ENCODE data around the gene ANTXRL. TPM values are rescaled to one million over a fixed set of nuclear protein-coding genes. Genes with fewer than 3 reads are reported as not detected.
A peak's percentile ranks its signal among the peaks of the same experiment; 100 is the strongest.
"Not testable (repeated sequence)": the region's sequence is repeated elsewhere in the genome, so short reads cannot be mapped to it uniquely, and the experiment has no call there.

The ANTXRL gene
- polyA plus RNA-seq, 1 donor: not detected

DNA sequence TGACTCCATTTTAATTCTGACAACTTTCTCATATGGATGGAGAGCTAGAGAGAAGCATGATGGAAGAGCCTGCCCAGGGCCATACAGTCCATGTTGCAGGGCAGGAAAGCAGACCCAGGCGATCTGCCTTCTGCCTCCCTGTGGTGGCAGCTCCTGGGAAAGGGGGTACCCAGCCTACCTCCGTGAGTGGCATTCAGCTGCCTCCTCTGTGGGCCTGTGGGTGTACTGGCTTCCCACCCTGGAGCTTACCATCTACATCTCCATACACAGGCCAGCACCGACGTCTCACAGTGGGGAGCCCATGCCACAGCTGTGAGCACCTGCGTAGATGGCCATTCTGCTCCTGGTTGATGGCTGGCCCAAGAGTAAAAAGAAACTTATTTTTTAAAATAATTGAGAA is 17.9 kb downstream of the ANTXRL start:
- not testable (repeated sequence) for H3K9me3 ChIP-seq (ENCODE audit: control insufficient read depth, low read depth, low read length); H3K4me3 ChIP-seq (ENCODE audit: low read length); H3K27me3 ChIP-seq (ENCODE audit: control insufficient read depth, insufficient read depth, low read length); H3K36me3 ChIP-seq (ENCODE audit: control insufficient read depth, insufficient read depth, low read length); DNase-seq; H3K27ac ChIP-seq (ENCODE audit: low read length); H3K4me1 ChIP-seq (ENCODE audit: control insufficient read depth, insufficient read depth, low read length)
- WGBS (ENCODE audit: insufficient coverage, low lambda C conversion rate): 90% methylated on average over 2 of the region's 5 CpGs

DNA sequence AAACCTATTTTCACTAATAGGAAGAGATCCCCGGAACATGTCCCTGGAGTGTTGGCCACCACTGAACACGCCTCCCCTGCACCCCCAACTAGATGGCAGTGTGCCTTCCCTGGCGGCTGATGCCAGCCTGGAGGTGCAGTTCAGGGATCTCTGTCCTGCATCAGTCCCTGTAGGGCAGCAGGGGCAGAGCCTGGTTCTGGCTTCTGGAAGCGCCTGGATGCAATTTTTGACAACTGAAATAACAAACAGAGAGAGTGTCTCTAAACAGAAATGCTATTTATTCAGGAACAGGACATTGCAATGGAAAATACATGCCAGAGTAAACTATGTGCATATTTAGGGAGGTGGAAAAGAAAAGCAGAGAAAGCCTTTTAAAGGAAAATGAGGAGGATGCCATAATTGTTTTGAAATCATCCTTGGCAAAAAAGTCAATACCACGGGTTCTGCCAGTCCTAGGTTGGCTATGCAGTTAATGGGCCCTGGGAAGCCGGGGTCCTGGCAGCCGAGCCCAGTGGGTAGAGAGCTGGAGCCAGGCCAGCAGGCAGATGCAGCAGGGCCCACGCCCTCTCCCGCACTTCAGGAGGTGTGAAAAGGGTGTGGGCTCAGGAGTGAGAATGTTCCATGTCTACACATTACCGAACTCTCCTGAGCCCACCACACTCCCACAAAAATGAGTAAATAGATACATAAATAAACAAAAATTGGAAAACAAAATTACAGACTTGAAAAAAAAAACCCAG is 18.5 kb downstream of the ANTXRL start:
- H3K27ac ChIP-seq (ENCODE audit: low read length): no peak overlapping the region
- H3K4me1 ChIP-seq (ENCODE audit: control insufficient read depth, insufficient read depth, low read length): no peaks in the 10 kb centered on the region
- no peaks in the 10 kb centered on the region for H3K9me3 ChIP-seq (ENCODE audit: control insufficient read depth, low read depth, low read length)
- no peak for DNase-seq
- no CpG with 5 or more reads among the region's 10 CpGs for WGBS (ENCODE audit: insufficient coverage, low lambda C conversion rate)
- no peaks in the 10 kb centered on the region for H3K27me3 ChIP-seq (ENCODE audit: control insufficient read depth, insufficient read depth, low read length)
- H3K4me3 ChIP-seq (ENCODE audit: low read length): no peak overlapping the region
- no peaks in the 10 kb centered on the region for H3K36me3 ChIP-seq (ENCODE audit: control insufficient read depth, insufficient read depth, low read length)

DNA sequence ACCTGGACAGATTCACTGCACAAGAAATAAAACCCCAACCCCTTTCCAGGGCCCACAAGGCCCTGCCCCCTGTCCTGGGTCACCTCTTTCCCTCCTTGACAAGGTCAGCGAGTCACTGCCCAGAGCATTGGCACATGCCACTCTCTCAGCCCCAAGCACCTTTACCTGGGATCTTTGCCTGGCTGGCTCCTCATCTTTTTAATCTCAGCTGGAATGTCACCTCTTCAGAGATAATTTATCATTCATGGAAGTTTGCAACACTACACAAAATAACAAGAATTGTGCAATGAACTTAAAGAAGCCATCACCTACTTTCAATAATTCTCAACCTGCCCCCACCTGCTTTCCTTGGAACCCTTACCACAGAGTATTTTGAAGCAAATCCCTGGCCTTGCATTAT is 19.2 kb downstream of the ANTXRL start:
- Histone ChIP-seq H3K27me3 (ENCODE audit: control insufficient read depth, insufficient read depth, low read length) (no peaks in the 10 kb centered on the region), H3K27ac (ENCODE audit: low read length) (no peak overlapping the region), H3K4me1 (ENCODE audit: control insufficient read depth, insufficient read depth, low read length) (no peaks in the 10 kb centered on the region), H3K9me3 (ENCODE audit: control insufficient read depth, low read depth, low read length) (no peaks in the 10 kb centered on the region), H3K36me3 (ENCODE audit: control insufficient read depth, insufficient read depth, low read length) (no peaks in the 10 kb centered on the region), H3K4me3 (ENCODE audit: low read length) (no peak overlapping the region)
- DNase-seq: no peak
- 100% methylated on average over 1 of the region's 1 CpG for WGBS (ENCODE audit: insufficient coverage, low lambda C conversion rate)

DNA sequence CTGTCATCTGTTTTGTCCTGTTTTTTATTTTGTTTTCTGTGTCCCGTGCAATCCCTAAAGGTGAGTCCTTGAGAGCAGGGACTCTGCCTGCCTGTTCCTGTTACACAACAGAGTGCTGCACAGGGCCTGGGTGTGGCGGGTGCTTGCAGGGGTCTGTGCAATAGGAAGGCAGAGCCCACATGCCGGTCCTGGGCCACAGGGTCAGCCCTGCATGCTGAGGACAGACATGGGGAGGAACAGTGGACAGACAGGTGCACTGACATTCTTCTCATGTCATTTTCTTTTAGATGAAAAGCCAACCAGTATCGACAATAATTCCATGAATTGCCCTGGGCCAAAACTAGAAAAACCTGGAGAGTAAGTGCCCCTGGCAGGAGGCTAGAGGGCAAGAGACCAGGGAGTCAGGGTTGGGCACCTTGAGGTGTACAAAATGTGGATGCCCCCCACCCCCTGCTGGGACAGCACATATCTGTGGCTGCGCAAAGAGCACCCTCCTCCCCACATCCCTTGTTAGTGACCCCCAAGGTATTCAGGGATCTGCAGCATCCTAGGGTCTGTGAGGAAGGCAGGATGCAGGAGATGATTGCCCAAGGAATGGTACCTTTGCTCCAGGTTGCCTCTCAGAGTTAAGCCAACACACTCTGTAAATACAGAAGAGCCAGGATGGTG is 19.9 kb downstream of the ANTXRL start:
- H3K27me3 ChIP-seq (ENCODE audit: control insufficient read depth, insufficient read depth, low read length): no peaks in the 10 kb centered on the region
- H3K36me3 ChIP-seq (ENCODE audit: control insufficient read depth, insufficient read depth, low read length): no peaks in the 10 kb centered on the region
- no peak overlapping the region for H3K4me3 ChIP-seq (ENCODE audit: low read length)
- WGBS (ENCODE audit: insufficient coverage, low lambda C conversion rate): 100% methylated on average over 1 of the region's 5 CpGs
- no peak for DNase-seq
- no peaks in the 10 kb centered on the region for H3K4me1 ChIP-seq (ENCODE audit: control insufficient read depth, insufficient read depth, low read length)
- no peak overlapping the region for H3K27ac ChIP-seq (ENCODE audit: low read length)
- H3K9me3 ChIP-seq (ENCODE audit: control insufficient read depth, low read depth, low read length): no peaks in the 10 kb centered on the region

DNA sequence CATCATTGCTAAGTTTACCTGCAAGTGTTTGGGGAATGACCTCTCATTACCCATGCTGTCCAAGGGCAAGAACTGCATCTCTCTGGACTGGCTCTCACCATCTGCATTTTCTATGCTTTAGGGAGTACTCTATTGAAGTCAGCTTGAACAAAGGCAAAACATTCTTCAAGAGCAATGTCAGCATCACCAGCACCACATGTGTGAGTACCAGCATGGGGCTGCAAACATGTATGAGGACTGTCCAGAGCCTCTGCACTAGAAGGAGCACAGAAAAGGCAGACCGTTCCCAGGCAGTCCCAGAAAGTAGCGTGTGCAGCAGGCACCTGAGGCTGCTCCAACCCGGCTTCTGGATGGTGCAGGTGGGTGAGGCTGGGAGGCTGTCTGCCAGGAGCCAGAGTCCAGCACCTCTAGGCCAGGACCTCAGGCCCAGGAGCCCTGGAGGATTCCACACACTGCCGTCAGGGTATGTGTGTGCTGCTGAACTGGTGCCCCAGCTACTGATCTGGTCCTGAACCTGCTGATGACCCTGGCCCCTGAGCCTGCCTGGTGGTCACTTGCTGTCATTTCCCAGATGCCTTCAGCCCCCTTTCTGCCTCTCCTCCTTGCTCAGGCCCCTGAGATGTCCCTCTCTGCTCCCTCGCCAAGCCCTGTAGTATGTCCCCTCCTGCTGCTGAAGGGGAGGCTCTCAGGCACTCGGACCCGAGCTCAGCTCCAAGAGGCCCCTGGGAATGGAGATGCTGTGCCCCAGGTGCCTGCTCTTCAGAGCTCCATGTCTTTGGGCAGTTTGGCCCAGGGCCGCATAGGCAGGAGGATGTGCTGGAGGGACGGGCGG is 20.7 kb downstream of the ANTXRL start:
- Histone ChIP-seq H3K9me3 (ENCODE audit: control insufficient read depth, low read depth, low read length) (no peaks in the 10 kb centered on the region), H3K27ac (ENCODE audit: low read length) (no peak overlapping the region), H3K4me3 (ENCODE audit: low read length) (no peak overlapping the region), H3K36me3 (ENCODE audit: control insufficient read depth, insufficient read depth, low read length) (no peaks in the 10 kb centered on the region), H3K4me1 (ENCODE audit: control insufficient read depth, insufficient read depth, low read length) (no peaks in the 10 kb centered on the region), H3K27me3 (ENCODE audit: control insufficient read depth, insufficient read depth, low read length) (no peaks in the 10 kb centered on the region)
- WGBS (ENCODE audit: insufficient coverage, low lambda C conversion rate): no CpG with 5 or more reads among the region's 10 CpGs
- DNase-seq: no peak

DNA sequence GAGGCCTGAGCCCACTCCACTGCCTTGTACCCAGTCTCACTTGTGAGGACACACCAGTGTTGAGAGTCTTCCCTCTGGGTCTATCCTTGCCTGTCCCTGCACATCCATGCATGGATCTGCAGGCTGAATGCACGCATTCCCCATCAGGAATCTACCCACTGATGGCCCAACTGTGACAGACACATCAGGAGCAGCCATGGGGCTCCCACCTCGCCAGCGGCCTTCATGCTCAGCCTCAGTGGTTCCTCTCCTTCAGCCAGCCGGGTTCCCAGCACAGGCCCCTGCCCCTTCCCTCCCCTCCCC is 21.3 kb downstream of the ANTXRL start:
- DNase-seq: no peak
- WGBS (ENCODE audit: insufficient coverage, low lambda C conversion rate): no CpG with 5 or more reads among the region's 4 CpGs

DNA sequence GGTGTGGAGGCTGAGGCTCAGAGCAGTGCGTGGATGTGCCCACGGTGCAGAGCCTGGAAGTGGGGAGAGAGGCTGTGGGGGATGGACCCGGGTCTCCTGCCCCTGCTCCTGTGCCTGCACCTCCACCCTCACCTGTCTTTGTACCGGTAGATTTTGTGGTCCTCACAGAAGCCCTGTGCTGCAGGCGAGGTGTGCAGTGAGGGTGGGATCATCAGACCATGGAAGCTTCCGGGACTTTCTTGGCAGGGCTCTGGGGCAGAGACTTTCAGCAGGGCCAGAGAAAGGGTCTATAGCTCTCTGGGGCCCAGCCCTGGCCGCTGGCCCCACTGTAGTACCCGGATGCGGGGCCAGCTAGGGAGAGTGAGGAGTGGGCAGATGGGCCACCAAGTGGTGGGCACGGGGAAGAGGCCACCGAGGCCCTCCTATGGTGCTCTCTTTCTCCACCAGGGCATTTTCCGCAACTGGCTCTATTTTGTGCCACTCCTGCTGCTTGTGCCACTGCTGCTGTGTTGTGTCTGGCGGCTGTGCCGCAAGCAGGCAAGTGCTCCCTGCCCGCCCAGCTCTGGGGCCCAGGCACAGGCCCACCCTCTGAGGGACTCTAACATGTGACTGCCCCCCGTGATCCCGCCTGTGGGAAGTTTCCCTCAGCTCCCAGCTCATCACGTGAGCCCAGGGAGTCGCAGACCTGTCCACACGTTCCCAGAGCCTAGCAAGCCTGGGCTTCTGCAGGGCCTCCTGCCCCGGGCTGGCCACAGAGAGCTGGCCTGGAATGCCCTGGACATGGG is 22.1 kb downstream of the ANTXRL start:
- Histone ChIP-seq H3K27me3 (ENCODE audit: control insufficient read depth, insufficient read depth, low read length) (no peaks in the 10 kb centered on the region), H3K4me3 (ENCODE audit: low read length) (no peak overlapping the region), H3K9me3 (ENCODE audit: control insufficient read depth, low read depth, low read length) (no peaks in the 10 kb centered on the region), H3K36me3 (ENCODE audit: control insufficient read depth, insufficient read depth, low read length) (no peaks in the 10 kb centered on the region), H3K27ac (ENCODE audit: low read length) (no peak overlapping the region), H3K4me1 (ENCODE audit: control insufficient read depth, insufficient read depth, low read length) (peaks cover 3% of the 10 kb centered on the region)
- WGBS (ENCODE audit: insufficient coverage, low lambda C conversion rate): no CpG with 5 or more reads among the region's 21 CpGs
- peak in 1 of 2 donors; percentile 17 for DNase-seq

More for the DNA sequence above, 21.3 kb downstream of the ANTXRL start:
- peaks cover 3% of the 10 kb centered on the region for H3K4me1 ChIP-seq (ENCODE audit: control insufficient read depth, insufficient read depth, low read length)
- no peaks in the 10 kb centered on the region for H3K9me3 ChIP-seq (ENCODE audit: control insufficient read depth, low read depth, low read length)
- no peak overlapping the region for H3K27ac ChIP-seq (ENCODE audit: low read length)
- H3K4me3 ChIP-seq (ENCODE audit: low read length): no peak overlapping the region
- H3K36me3 ChIP-seq (ENCODE audit: control insufficient read depth, insufficient read depth, low read length): no peaks in the 10 kb centered on the region
- no peaks in the 10 kb centered on the region for H3K27me3 ChIP-seq (ENCODE audit: control insufficient read depth, insufficient read depth, low read length)

DNA sequence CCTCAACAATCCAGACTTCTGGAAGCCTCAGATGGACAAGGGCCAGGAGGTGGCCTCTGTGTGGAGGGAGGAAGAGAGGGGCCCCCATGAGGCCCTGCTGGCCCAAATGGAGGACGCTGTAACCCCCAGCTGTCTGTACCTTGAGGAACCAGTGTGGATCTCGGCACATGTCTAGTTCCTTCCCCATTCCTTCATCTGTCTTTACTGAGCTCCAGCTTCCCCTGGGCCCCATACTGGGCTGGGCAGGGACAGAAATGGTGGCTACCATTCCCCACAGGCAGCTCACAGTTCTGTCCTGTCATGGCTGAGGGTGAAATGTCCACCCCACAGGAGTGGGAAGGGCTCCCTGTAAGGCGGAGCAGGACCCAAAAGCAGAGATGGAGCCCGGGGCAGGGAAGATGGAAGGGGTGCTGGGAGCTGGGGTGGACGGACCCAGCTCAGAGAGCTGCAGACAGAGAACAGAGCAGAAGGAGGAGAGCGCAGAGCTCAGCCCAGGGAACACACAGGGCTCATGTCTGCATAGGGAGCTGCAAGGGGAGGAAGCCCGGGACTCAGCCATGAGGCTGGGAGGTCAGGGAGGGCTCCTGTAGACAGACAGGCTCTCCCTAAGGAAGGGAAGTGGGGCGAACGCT is 22.8 kb downstream of the ANTXRL start:
- 80% methylated on average over 1 of the region's 9 CpGs for WGBS (ENCODE audit: insufficient coverage, low lambda C conversion rate)
- DNase-seq: no peak
- Histone ChIP-seq H3K9me3 (ENCODE audit: control insufficient read depth, low read depth, low read length) (no peaks in the 10 kb centered on the region), H3K4me3 (ENCODE audit: low read length) (no peak overlapping the region), H3K27me3 (ENCODE audit: control insufficient read depth, insufficient read depth, low read length) (no peaks in the 10 kb centered on the region), H3K4me1 (ENCODE audit: control insufficient read depth, insufficient read depth, low read length) (peaks cover 3% of the 10 kb centered on the region), H3K36me3 (ENCODE audit: control insufficient read depth, insufficient read depth, low read length) (no peaks in the 10 kb centered on the region), H3K27ac (ENCODE audit: low read length) (no peak overlapping the region)

DNA sequence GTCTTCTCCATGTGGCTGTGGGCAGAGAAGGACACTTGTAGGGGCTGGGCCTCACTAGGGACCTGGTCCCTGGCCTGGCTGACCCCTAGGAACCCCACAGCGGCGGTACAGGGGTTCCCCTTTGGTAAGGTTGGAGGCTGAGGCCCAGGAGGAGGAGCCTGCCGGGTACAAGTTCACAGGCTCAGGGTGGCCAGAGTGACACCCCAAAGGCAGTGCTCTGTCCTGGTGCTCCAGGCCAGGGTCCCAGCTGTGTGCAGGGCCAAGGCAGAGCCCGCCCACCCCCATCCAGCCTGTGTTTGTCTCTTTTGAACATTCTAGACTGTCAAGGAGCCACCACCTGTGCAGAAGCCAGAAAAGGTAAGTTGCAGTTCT is 23.3 kb downstream of the ANTXRL start:
- Histone ChIP-seq H3K9me3 (ENCODE audit: control insufficient read depth, low read depth, low read length) (no peaks in the 10 kb centered on the region), H3K4me1 (ENCODE audit: control insufficient read depth, insufficient read depth, low read length) (peaks cover 3% of the 10 kb centered on the region), H3K27me3 (ENCODE audit: control insufficient read depth, insufficient read depth, low read length) (no peaks in the 10 kb centered on the region), H3K27ac (ENCODE audit: low read length) (no peak overlapping the region), H3K36me3 (ENCODE audit: control insufficient read depth, insufficient read depth, low read length) (no peaks in the 10 kb centered on the region), H3K4me3 (ENCODE audit: low read length) (no peak overlapping the region)
- WGBS (ENCODE audit: insufficient coverage, low lambda C conversion rate): no CpG with 5 or more reads among the region's 4 CpGs
- no peak for DNase-seq

DNA sequence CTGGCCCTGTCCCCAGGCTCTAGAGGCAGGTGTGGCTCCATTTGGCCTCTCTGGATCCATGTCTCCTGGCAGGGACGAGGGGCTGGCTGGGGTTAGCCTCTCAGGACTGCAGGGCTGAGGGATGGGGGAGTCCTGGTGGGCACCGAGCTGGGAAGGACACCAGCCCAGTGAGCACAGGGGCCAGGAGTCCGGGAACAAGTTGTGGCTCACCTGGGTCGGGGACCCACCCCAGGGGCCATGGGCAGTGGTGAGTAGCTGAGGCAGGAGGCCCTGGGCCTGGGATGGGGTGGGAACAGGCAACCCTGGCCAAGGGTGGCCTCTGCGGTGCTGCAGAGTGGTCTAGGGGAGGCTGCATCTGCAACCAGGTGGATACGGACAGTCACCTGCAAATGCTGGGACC is 24.1 kb downstream of the ANTXRL start:
- Histone ChIP-seq H3K4me3 (ENCODE audit: low read length) (no peak overlapping the region), H3K27ac (ENCODE audit: low read length) (no peak overlapping the region), H3K36me3 (ENCODE audit: control insufficient read depth, insufficient read depth, low read length) (no peaks in the 10 kb centered on the region), H3K4me1 (ENCODE audit: control insufficient read depth, insufficient read depth, low read length) (peaks cover 3% of the 10 kb centered on the region), H3K9me3 (ENCODE audit: control insufficient read depth, low read depth, low read length) (no peaks in the 10 kb centered on the region), H3K27me3 (ENCODE audit: control insufficient read depth, insufficient read depth, low read length) (no peaks in the 10 kb centered on the region)
- 100% methylated on average over 1 of the region's 6 CpGs for WGBS (ENCODE audit: insufficient coverage, low lambda C conversion rate)
- DNase-seq: no peak

Measured in large intestine (tissue), 3 donors.